HG03571 (cell line): Measurements from ENCODE around the gene RASD1.
"Not testable (repeated sequence)": the region's sequence is repeated elsewhere in the genome, so short reads cannot be mapped to it uniquely, and the experiment has no call there.

Experiments used
- ATAC-seq: cut with Tn5 transposase; IDR thresholded peaks from one replicate; pipeline ENCODE4 v1.9.1; 2021; ENCODE audit not compliant: unreplicated experiment

Gene RASD1

GRCh38 chr17:17499402-17500145 lies 3.4 kb upstream of the RASD1 start:
- ATAC-seq, result no peak

GRCh38 chr17:17498606-17499301 lies 2.6 kb upstream of the RASD1 start:
- ATAC-seq, result no peak

GRCh38 chr17:17497845-17498520 lies 1.8 kb upstream of the RASD1 start:
- ATAC-seq, result no peak

- no peak for ATAC-seq
Observed at GRCh38 chr17:17497065-17497844, 1.1 kb upstream of the RASD1 start.

- ATAC-seq, result no peak
Observed at GRCh38 chr17:17495536-17496188, 533 bp downstream of the RASD1 start.

GRCh38 chr17:17494870-17495535 lies 1.2 kb downstream of the RASD1 start:
- no peak for ATAC-seq

- no peak for ATAC-seq
Observed at GRCh38 chr17:17494499-17494869, 1.7 kb downstream of the RASD1 start.

GRCh38 chr17:17493986-17494466 lies 2.2 kb downstream of the RASD1 start:
- ATAC-seq, result no peak

- ATAC-seq, result no peak
Observed at GRCh38 chr17:17493249-17493985, 2.8 kb downstream of the RASD1 start.

- no peak for ATAC-seq
Observed at GRCh38 chr17:17492571-17492970, 3.6 kb downstream of the RASD1 start.

- no peak for ATAC-seq
Observed at GRCh38 chr17:17492085-17492484, 4.1 kb downstream of the RASD1 start.

- no peak for ATAC-seq
Observed at GRCh38 chr17:17491546-17491988, 4.6 kb downstream of the RASD1 start.

GRCh38 chr17:17491031-17491471 lies 5.1 kb downstream of the RASD1 start:
- ATAC-seq, result no peak

- no peak for ATAC-seq
Observed at GRCh38 chr17:17487998-17488397, 8.2 kb downstream of the RASD1 start.

- not testable (repeated sequence) for ATAC-seq
Observed at GRCh38 chr17:17486416-17486815, 9.8 kb downstream of the RASD1 start.

GRCh38 chr17:17485420-17485819 lies 10.8 kb downstream of the RASD1 start:
- ATAC-seq, result no peak

GRCh38 chr17:17484451-17484899 lies 11.7 kb downstream of the RASD1 start:
- no peak for ATAC-seq

GRCh38 chr17:17481860-17482259 lies 14.3 kb downstream of the RASD1 start:
- no peak for ATAC-seq

GRCh38 chr17:17480593-17481148 lies 15.5 kb downstream of the RASD1 start:
- ATAC-seq, result no peak
